Measurements from ENCODE around the gene TMEM222.

- no peak for TF ChIP-seq GATA2 (IDR thresholded peaks at IDR 0.05; ENCODE audit: low read depth, low read length)
- TF ChIP-seq GATA3 (IDR thresholded peaks at IDR 0.05; ENCODE audit: low read depth, low read length) = no peak
Measured at GRCh38 chr1:27359822-27360158, 37.8 kb downstream of the TMEM222 start.
